ENCODE measurements around the gene TPRN.

GRCh38 chr9:137158625-137159024, 41.9 kb downstream of the TPRN start:
- TF ChIP-seq, protein P1, sequence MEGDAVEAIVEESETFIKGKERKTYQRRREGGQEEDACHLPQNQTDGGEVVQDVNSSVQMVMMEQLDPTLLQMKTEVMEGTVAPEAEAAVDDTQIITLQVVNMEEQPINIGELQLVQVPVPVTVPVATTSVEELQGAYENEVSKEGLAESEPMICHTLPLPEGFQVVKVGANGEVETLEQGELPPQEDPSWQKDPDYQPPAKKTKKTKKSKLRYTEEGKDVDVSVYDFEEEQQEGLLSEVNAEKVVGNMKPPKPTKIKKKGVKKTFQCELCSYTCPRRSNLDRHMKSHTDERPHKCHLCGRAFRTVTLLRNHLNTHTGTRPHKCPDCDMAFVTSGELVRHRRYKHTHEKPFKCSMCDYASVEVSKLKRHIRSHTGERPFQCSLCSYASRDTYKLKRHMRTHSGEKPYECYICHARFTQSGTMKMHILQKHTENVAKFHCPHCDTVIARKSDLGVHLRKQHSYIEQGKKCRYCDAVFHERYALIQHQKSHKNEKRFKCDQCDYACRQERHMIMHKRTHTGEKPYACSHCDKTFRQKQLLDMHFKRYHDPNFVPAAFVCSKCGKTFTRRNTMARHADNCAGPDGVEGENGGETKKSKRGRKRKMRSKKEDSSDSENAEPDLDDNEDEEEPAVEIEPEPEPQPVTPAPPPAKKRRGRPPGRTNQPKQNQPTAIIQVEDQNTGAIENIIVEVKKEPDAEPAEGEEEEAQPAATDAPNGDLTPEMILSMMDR (conservative IDR thresholded peaks at IDR 0.05 in 1 of 2, IDR thresholded peaks at IDR 0.05 in 1 of 2; ENCODE audit: extremely low read depth in 1 of 2, insufficient read depth in 1 of 2, low read depth in 1 of 2, low read length in 2 of 2), result no peak
- no peak for TF ChIP-seq EZH2 (IDR thresholded peaks at IDR 0.05; ENCODE audit: borderline replicate concordance, low read length)

Data from mammary epithelial cell (primary cell).